Activated CD4-positive, alpha-beta T cell treated with anti-CD3 and anti-CD28 coated beads, Interleukin-2, amount 50 U/mL, for 24 hours (primary cell): ENCODE measurements around the gene CRYBG3.

Source experiments
- DNase-seq, 2 donors: peaks; one replicate each; pipeline ENCODE4 v3.0.0-alpha.2; 2020; ENCODE audit warnings: low read depth in 1 of 2, low spot score in 1 of 2

The CRYBG3 gene

DNA sequence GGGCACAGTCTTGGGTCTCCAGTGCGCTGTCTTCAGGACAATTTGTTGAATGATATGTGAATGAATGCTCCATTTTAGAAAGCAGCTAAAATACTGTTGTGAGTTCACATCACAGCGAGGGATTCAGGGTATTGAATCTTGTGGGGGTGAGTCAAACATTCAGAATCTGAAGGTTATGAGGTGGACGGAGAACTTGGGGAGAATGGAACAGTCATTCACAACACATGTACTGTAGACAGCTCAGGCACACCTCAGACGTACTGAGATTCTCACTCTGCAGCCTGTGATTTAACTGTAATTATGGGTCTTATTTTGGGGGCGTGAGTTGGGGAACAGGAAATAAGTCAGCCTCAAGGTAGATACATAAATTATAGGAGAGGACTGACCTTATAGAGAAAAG, 13.9 kb downstream of the CRYBG3 start:
- DNase-seq: no peak

- DNase-seq: no peak
These were observed 16.6 kb downstream of the CRYBG3 start for GRCh38 chr3:97838393-97838792.

DNA sequence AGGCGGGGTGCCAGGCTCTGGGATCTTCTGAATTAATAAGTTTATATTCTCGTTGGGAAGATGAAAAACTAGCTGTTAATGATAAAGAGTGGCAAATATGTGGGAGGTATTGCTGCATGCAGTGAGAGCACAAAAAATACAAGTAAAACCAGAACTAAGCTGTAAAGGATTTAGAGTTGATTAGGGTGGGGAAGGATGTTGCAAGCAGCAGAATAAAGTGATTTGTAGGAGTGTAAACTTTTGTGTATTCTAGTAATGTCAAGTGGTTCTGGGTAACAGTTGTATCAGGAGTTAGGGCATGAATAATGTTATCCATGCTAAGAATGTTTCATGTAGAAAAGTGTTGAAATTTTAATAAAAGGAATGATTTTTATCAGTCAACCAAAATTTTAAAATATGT, 18.1 kb downstream of the CRYBG3 start:
- no peak for DNase-seq

- DNase-seq: no peak
These were observed 19.5 kb downstream of the CRYBG3 start for GRCh38 chr3:97841304-97841703.

GRCh38 chr3:97841956-97842355, 20.1 kb downstream of the CRYBG3 start:
- DNase-seq: no peak

GRCh38 chr3:97848779-97849178, 27.0 kb downstream of the CRYBG3 start:
- DNase-seq: no peak

GRCh38 chr3:97857401-97857800, 35.6 kb downstream of the CRYBG3 start:
- no peak for DNase-seq

GRCh38 chr3:97860364-97860763, 38.6 kb downstream of the CRYBG3 start:
- DNase-seq: no peak

GRCh38 chr3:97862582-97862981, 40.8 kb downstream of the CRYBG3 start:
- DNase-seq: no peak

- no peak for DNase-seq
These were observed 41.2 kb downstream of the CRYBG3 start for GRCh38 chr3:97863031-97863430.

- DNase-seq: no peak
These were observed 42.0 kb downstream of the CRYBG3 start for GRCh38 chr3:97863775-97864174.

GRCh38 chr3:97871186-97871585, 49.4 kb downstream of the CRYBG3 start:
- DNase-seq: no peak

DNA sequence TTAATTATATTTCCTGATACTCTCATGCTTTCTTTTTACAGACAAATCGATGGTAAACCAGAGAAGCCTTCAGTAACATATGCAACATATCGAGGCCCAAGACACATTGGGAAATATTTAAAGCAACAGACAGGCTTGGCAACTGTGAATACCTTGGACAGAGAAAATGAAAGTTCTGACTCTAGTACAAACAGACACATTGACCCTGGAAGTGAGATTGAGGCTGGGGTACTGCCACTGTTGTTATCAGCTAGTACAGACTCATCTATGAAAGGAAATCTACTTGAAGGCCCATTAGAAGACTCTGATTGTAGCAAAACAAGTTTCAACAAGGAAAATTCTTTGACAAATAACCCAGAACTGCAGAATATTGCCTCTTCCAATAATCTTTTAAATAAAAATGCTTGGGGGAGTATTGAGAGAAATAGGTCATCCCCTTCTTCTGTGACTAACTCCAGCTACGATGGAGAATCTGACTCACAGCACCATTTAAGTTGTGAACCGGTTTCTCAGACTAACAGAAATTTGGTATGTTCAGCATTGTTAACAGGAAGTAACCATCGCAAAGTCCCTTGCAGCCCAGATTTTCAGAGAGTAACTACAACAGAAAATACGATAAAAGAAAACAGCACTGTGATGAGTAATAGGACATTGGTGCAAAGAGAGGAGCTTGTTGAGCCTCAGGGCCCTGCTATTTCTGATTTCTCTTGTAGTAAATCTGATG, 50.2 kb downstream of the CRYBG3 start:
- peak in 1 of 2 donors; percentile 57 for DNase-seq

GRCh38 chr3:97872525-97873042, 50.8 kb downstream of the CRYBG3 start:
- no peak for DNase-seq

DNA sequence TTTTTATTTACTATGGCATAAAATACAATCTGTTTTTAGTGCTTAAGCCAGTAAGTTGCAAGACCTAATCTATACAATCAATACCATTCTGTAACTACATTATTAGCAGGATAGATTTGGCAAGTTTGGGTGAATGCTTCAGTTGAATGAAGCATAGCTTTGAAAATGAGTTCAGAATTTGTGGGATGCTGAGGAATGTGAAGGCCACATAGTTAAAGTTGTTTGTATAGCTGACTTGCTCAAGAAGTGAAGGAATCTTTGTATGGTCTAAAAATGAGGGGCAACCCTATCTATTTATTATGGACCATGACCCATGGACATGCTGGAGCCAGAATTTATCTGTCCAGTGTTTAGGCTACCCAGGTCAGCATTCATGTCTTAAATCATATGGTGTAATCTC, 58.5 kb downstream of the CRYBG3 start:
- no peak for DNase-seq

- peak in 1 of 2 donors; percentile 15 for DNase-seq
These were observed 61.3 kb downstream of the CRYBG3 start for GRCh38 chr3:97882975-97883598.

GRCh38 chr3:97883736-97884135, 61.9 kb downstream of the CRYBG3 start:
- DNase-seq: no peak

DNA sequence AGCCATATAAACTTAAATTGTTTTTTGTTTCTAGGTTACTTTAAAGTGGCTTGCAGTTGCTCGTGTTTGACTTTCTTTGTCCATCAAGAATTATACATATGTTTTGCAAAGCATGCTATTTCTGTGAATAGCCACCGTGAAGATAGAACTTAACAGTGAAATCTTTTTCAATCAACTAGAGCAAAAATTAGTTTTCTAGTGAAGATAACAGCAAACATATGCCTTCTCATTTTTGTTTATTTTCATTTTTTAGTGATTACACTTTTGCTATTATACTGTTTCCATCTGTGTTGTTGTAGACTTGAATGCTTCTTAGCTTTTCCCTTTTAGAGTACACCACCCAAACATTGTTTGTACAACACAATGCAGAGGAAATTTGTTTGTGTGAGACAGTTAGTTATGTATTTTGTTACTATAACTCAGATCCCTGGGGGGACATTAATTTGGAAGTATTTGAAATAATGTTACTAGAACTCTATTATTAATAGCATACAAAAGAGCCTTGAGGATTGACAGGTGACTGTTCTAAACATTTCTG, 62.8 kb downstream of the CRYBG3 start:
- no peak for DNase-seq

- no peak for DNase-seq
These were observed 64.4 kb downstream of the CRYBG3 start for GRCh38 chr3:97885931-97886824.

DNA sequence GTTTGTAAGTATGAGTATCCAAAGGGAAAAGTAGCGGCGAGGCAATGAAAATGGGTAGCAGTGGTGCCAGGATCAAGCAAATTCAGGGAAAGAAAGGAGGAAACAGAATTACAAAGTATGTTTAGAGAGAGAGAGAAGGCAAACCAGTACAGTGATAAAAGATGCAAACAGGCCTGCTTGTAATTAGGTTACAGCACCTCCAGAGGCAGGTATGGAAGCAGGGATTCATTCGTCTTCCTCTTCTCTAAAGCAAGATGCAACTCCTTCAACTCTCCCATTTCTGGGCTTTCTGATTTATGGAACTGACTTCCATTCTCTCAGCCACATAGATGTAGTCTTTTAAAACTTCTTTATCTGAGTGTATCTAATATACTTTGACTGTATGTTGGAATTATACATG, 68.0 kb downstream of the CRYBG3 start:
- no peak for DNase-seq

DNA sequence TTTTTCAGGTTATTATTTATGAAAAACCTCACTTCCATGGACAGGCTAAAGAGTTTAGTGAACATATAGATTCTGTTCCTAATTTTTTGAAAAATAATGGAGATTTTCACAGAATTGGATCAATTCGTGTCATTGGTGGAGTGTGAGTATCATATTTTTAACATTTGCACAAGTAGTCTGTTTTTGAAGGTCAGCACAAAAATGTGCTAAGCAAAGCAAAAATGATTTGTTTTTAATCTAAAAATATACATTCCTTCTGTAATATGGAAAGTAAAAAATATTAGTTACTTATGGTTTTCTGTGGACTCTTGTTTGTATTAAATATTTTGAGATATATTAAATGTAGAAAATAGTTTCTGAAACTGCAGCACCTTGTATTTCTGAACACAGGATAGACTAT, 71.0 kb downstream of the CRYBG3 start:
- DNase-seq: no peak
